ENCODE measurements around the gene IL1RL2.

GRCh38 chr2:102277202-102277700 is 90.4 kb downstream of the IL1RL2 start:
- no peak for TF ChIP-seq CTCF (IDR thresholded peaks at IDR 0.05 in 4 of 5, conservative IDR thresholded peaks at IDR 0.05 in 1 of 5)
- TF ChIP-seq POLR2A (IDR thresholded peaks at IDR 0.05), result no peak

Data from gastrocnemius medialis (tissue), 4 donors.